Adipose tissue (tissue), 3 donors: ENCODE measurements around the gene IGF2. TPM values are rescaled to one million over a fixed set of nuclear protein-coding genes. Genes with fewer than 3 reads are reported as not detected.

Experiments
- H3K27ac ChIP-seq: one replicate; pipeline ENCODE4 v1.5.1; 2013; ENCODE audit warnings: low read depth, low read length
- WGBS, 3 donors: extraction: QIAGEN DNeasy Blood & Tissue Kit; methylation state at CpG; one replicate each; pipeline ENCODE4 v1.1.7; 2013; 5-methylcytosine and 5-hydroxymethylcytosine counted together
- polyA plus RNA-seq, 3 donors: library from polyadenylated mRNA; stranded (reverse); fragments of 200-250 nt; gene quantifications; one replicate each; pipeline ENCODE4 v1.2.3, GENCODE V29; 2013
- donor health status: healthy with polysubstance abuse.
- donor health status: Bipolar disorder and iron deficiency.
- donor health status: healthy.

IGF2 gene
- polyA plus RNA-seq, 3 donors, result 6.7 to 133 (median 31.7) TPM

GRCh38 chr11:2158296-2158737 lies 19.1 kb upstream of the IGF2 start:
- 41 to 65% (median 55%) methylated on average over 10 to 13 of the region's 13 CpGs for WGBS, 3 donors

GRCh38 chr11:2157294-2158040 lies 18.3 kb upstream of the IGF2 start:
- 68 to 78% (median 73%) methylated on average over 17 to 18 of the region's 18 CpGs for WGBS, 3 donors

More at GRCh38 chr11:2158296-2158737, 19.1 kb upstream of the IGF2 start:
- no peak overlapping the region for H3K27ac ChIP-seq

GRCh38 chr11:2156416-2157182 lies 17.4 kb upstream of the IGF2 start:
- H3K27ac ChIP-seq, result no peak overlapping the region
- 20 to 37% (median 32%) methylated on average over 19 of the region's 19 CpGs for WGBS, 3 donors

More at GRCh38 chr11:2157294-2158040, 18.3 kb upstream of the IGF2 start:
- no peak overlapping the region for H3K27ac ChIP-seq

GRCh38 chr11:2155511-2155910 lies 16.3 kb upstream of the IGF2 start:
- no peak overlapping the region for H3K27ac ChIP-seq
- 62 to 84% (median 71%) methylated on average over 25 to 29 of the region's 29 CpGs for WGBS, 3 donors

GRCh38 chr11:2154889-2155288 lies 15.7 kb upstream of the IGF2 start:
- H3K27ac ChIP-seq, result no peak overlapping the region
- 83 to 88% (median 84%) methylated on average over 15 to 17 of the region's 17 CpGs for WGBS, 3 donors

- no peak overlapping the region for H3K27ac ChIP-seq
- 77 to 87% (median 86%) methylated on average over 7 of the region's 7 CpGs for WGBS, 3 donors
Measured at GRCh38 chr11:2154195-2154585, 15.0 kb upstream of the IGF2 start.

- WGBS, 3 donors, result 59 to 73% (median 63%) methylated on average over 14 of the region's 14 CpGs
- no peak overlapping the region for H3K27ac ChIP-seq
Measured at GRCh38 chr11:2153581-2154194, 14.5 kb upstream of the IGF2 start.

- 2 to 3% (median 2%) methylated on average over 22 of the region's 22 CpGs for WGBS, 3 donors
- H3K27ac ChIP-seq, result no peak overlapping the region
Measured at GRCh38 chr11:2151500-2152257, 12.5 kb upstream of the IGF2 start.

- WGBS, 3 donors, result 21 to 29% (median 28%) methylated on average over 11 of the region's 11 CpGs
- no peak overlapping the region for H3K27ac ChIP-seq
Measured at GRCh38 chr11:2149864-2150847, 11.0 kb upstream of the IGF2 start.

- WGBS, 3 donors, result 55 to 72% (median 62%) methylated on average over 8 of the region's 8 CpGs
- no peak overlapping the region for H3K27ac ChIP-seq
Measured at GRCh38 chr11:2149460-2149859, 10.3 kb upstream of the IGF2 start.

- H3K27ac ChIP-seq, result no peak overlapping the region
- WGBS, 3 donors, result 49 to 65% (median 59%) methylated on average over 5 of the region's 5 CpGs
Measured at GRCh38 chr11:2148595-2148994, 9.4 kb upstream of the IGF2 start.

- no peak overlapping the region for H3K27ac ChIP-seq
- 42 to 58% (median 52%) methylated on average over 11 of the region's 11 CpGs for WGBS, 3 donors
Measured at GRCh38 chr11:2147391-2147790, 8.2 kb upstream of the IGF2 start.

GRCh38 chr11:2146051-2146450 lies 6.9 kb upstream of the IGF2 start:
- 51 to 61% (median 59%) methylated on average over 19 of the region's 19 CpGs for WGBS, 3 donors

GRCh38 chr11:2144544-2145248 lies 5.5 kb upstream of the IGF2 start:
- WGBS, 3 donors, result 16 to 25% (median 18%) methylated on average over 18 of the region's 18 CpGs
- H3K27ac ChIP-seq, result no peak overlapping the region

More at GRCh38 chr11:2146051-2146450, 6.9 kb upstream of the IGF2 start:
- no peak overlapping the region for H3K27ac ChIP-seq

- H3K27ac ChIP-seq, result no peak overlapping the region
- 1 to 5% (median 4%) methylated on average over 68 to 72 of the region's 72 CpGs for WGBS, 3 donors
Measured at GRCh38 chr11:2143799-2144543, 4.8 kb upstream of the IGF2 start.

GRCh38 chr11:2143477-2143798 lies 4.2 kb upstream of the IGF2 start:
- H3K27ac ChIP-seq, result no peak overlapping the region
- 9 to 19% (median 14%) methylated on average over 12 of the region's 12 CpGs for WGBS, 3 donors
